Measurements from ENCODE around the gene SEMA6B. TPM values are rescaled to one million over a fixed set of nuclear protein-coding genes. Genes with fewer than 3 reads are reported as not detected.
"Not testable (repeated sequence)": the region's sequence is repeated elsewhere in the genome, so short reads cannot be mapped to it uniquely, and the experiment has no call there.

Gene SEMA6B, protein sequence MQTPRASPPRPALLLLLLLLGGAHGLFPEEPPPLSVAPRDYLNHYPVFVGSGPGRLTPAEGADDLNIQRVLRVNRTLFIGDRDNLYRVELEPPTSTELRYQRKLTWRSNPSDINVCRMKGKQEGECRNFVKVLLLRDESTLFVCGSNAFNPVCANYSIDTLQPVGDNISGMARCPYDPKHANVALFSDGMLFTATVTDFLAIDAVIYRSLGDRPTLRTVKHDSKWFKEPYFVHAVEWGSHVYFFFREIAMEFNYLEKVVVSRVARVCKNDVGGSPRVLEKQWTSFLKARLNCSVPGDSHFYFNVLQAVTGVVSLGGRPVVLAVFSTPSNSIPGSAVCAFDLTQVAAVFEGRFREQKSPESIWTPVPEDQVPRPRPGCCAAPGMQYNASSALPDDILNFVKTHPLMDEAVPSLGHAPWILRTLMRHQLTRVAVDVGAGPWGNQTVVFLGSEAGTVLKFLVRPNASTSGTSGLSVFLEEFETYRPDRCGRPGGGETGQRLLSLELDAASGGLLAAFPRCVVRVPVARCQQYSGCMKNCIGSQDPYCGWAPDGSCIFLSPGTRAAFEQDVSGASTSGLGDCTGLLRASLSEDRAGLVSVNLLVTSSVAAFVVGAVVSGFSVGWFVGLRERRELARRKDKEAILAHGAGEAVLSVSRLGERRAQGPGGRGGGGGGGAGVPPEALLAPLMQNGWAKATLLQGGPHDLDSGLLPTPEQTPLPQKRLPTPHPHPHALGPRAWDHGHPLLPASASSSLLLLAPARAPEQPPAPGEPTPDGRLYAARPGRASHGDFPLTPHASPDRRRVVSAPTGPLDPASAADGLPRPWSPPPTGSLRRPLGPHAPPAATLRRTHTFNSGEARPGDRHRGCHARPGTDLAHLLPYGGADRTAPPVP
- 44.3 TPM for polyA plus RNA-seq (ENCODE audit: insufficient read length)

DNA sequence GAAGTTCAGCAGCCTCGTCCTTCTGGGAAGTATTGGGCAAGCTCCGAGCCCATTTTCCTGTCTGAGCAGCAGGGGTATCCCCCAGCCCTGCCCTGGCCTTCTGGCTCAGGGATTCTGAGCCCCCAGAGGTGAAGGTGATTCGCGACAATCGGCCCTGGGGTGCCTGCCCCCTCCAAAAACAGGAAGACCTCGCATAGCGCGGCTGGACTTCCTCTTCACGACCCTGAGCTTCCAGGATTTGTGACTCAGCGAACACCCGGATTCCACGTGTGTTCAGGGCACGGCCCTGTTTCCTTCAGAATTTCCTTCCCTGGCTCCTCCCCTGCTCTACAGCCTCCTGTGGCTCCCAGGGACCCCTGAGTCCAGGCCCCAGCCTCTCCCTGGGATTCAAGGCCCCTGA, at the start of gene SEMA6B:
Gene SEMA6B, minus strand, starts transcription at position 116 of the 400 bp plus-strand sequence. CDS start 1,227 bp downstream, outside the sequence.
- no peak for DNase-seq (ENCODE audit: low read depth)

- peak; percentile 38 for DNase-seq (ENCODE audit: low read depth)
Observed at GRCh38 chr19:4606921-4607678, 47.6 kb upstream of the SEMA6B start.

- no peak for DNase-seq (ENCODE audit: low read depth)
Observed at GRCh38 chr19:4606181-4606580, 46.7 kb upstream of the SEMA6B start.

GRCh38 chr19:4604912-4605311, 45.4 kb upstream of the SEMA6B start:
- DNase-seq (ENCODE audit: low read depth) = no peak

GRCh38 chr19:4602915-4603314, 43.4 kb upstream of the SEMA6B start:
- DNase-seq (ENCODE audit: low read depth) = no peak

DNA sequence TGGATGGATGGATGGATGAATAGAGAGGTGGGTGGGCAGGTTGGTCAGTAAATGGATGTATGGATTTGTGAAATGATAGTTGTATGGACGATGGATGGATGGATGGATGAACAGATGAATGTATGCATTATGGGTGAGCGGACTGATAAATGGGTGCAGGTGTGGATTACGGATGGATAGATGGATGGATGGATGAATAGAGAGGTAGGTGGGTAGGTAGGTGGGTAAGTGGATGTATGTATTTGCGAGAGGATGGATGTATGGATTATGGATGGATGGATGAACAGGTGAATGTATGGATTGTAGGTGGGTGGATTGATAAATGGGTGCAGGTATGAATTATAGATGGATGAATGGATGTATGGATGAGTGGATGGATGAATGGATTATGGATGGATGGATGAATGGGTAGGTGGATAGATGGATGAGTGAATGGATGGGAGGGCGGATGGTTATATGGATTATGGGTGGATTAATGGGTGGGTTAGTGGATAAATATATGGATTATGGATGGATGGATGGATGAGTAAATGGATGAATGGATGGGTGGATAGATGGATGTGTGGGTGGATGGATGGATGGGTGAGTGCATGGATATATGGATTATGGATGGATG, 42.8 kb upstream of the SEMA6B start:
- DNase-seq (ENCODE audit: low read depth) = no peak

GRCh38 chr19:4600893-4601292, 41.4 kb upstream of the SEMA6B start:
- no peak for DNase-seq (ENCODE audit: low read depth)

- DNase-seq (ENCODE audit: low read depth) = no peak
Observed at GRCh38 chr19:4600082-4600481, 40.6 kb upstream of the SEMA6B start.

GRCh38 chr19:4598712-4599111, 39.2 kb upstream of the SEMA6B start:
- DNase-seq (ENCODE audit: low read depth) = no peak

DNA sequence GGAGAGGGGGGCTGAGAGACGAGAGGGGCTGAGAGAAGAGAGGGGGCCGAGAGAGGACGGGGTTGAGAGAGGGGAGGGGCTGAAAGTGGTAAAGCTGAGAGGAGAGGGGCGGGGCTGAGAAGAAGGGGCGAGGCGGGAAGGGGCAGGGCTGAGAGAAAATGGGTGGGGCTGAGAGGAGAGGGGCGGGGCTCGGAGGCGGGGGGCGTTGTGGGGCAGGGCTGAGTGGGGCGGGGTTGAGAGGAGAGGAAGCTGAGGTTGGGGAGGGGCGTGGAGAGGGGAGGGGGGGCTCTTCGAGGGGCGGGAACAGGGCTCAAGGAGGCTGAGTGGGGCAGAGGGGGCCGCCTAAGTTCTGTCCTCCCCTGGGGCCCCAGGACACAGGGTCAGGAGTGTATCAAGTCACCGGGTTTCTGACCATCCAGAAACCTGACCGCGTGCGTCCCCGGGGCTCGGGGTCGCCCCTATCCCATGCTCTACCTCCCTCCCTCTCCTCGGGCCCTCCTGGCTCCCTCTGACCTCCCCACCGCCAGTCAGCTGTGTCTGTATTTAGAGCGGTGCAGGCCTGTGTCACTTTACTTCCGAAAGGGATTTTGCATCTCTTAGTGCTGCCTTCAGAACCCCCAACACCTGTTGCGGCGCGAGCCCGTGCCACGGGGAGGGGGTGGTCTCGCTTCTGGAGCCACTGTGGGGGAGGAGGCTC, 38.6 kb upstream of the SEMA6B start:
- no peak for DNase-seq (ENCODE audit: low read depth)

GRCh38 chr19:4597278-4597974, 37.9 kb upstream of the SEMA6B start:
- no peak for DNase-seq (ENCODE audit: low read depth)

- no peak for DNase-seq (ENCODE audit: low read depth)
Observed at GRCh38 chr19:4596033-4596904, 36.8 kb upstream of the SEMA6B start.

- not testable (repeated sequence) for DNase-seq (ENCODE audit: low read depth)
Observed at GRCh38 chr19:4595158-4595557, 35.7 kb upstream of the SEMA6B start.

- DNase-seq (ENCODE audit: low read depth) = no peak
Observed at GRCh38 chr19:4594201-4594600, 34.7 kb upstream of the SEMA6B start.

GRCh38 chr19:4593409-4593851, 33.9 kb upstream of the SEMA6B start:
- no peak for DNase-seq (ENCODE audit: low read depth)

GRCh38 chr19:4592445-4592844, 33.0 kb upstream of the SEMA6B start:
- DNase-seq (ENCODE audit: low read depth) = no peak

GRCh38 chr19:4591320-4591719, 31.8 kb upstream of the SEMA6B start:
- no peak for DNase-seq (ENCODE audit: low read depth)

DNA sequence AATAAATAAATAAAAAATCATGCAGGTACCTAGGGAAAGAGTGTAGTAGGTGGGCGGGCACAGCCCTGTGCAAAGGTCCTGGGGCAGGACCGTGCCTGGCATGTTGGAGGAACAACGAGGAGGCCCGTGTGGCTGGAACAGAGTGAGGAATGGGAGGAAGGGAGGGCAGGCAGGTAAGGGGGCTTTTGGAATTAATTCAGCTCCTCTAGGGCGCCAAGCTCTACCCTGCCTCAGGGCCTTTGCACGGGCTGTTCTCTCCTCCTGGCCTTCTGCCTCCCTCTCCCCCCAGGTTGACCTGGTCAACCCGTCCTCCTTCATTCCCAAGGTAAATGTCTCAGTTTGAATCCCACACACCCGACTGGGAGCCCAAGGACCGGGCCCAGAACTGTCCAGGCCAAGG, 31.1 kb upstream of the SEMA6B start:
- no peak for DNase-seq (ENCODE audit: low read depth)
